ENCODE data around the gene ACSL6.

GRCh38 chr5:132026516-132027008, 15.1 kb upstream of the ACSL6 start:
- TF ChIP-seq, protein P1, sequence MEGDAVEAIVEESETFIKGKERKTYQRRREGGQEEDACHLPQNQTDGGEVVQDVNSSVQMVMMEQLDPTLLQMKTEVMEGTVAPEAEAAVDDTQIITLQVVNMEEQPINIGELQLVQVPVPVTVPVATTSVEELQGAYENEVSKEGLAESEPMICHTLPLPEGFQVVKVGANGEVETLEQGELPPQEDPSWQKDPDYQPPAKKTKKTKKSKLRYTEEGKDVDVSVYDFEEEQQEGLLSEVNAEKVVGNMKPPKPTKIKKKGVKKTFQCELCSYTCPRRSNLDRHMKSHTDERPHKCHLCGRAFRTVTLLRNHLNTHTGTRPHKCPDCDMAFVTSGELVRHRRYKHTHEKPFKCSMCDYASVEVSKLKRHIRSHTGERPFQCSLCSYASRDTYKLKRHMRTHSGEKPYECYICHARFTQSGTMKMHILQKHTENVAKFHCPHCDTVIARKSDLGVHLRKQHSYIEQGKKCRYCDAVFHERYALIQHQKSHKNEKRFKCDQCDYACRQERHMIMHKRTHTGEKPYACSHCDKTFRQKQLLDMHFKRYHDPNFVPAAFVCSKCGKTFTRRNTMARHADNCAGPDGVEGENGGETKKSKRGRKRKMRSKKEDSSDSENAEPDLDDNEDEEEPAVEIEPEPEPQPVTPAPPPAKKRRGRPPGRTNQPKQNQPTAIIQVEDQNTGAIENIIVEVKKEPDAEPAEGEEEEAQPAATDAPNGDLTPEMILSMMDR (conservative IDR thresholded peaks at IDR 0.05), result no peak
- no peak for TF ChIP-seq ZFX (IDR thresholded peaks at IDR 0.05)
